Effector memory CD4-positive, alpha-beta T cell (primary cell): ENCODE results near the gene GRSF1.
A peak's percentile ranks its signal among the peaks of the same experiment; 100 is the strongest.

Experiments used
- DNase-seq, 3 donors: peaks; one replicate each; pipeline ENCODE4 v3.0.0-alpha.2; 2020
- H3K27ac ChIP-seq: 2 replicates; pipeline ENCODE4 v1.7.0; 2013; ENCODE audit warnings: mild to moderate bottlenecking, low read length, moderate library complexity; ENCODE audit not compliant: insufficient read depth, poor library complexity, severe bottlenecking
- H3K27me3 ChIP-seq: replicated peaks from 2 replicates; pipeline ENCODE4 v1.7.0; 2013; ENCODE audit warnings: mild to moderate bottlenecking, low read length; ENCODE audit not compliant: insufficient read depth, control insufficient read depth, poor library complexity, severe bottlenecking
- H3K36me3 ChIP-seq: 2 replicates; pipeline ENCODE4 v1.7.0; 2013; ENCODE audit warnings: mild to moderate bottlenecking, low read length, moderate library complexity; ENCODE audit not compliant: control insufficient read depth, insufficient read depth
- H3K4me1 ChIP-seq: 2 replicates; pipeline ENCODE4 v1.7.0; 2013; ENCODE audit warnings: low read length, mild to moderate bottlenecking; ENCODE audit not compliant: control insufficient read depth, insufficient read depth, poor library complexity, severe bottlenecking
- H3K4me3 ChIP-seq: 2 replicates; pipeline ENCODE4 v1.7.0; 2013; ENCODE audit warnings: low read length, low read depth, mild to moderate bottlenecking; ENCODE audit not compliant: insufficient read depth, poor library complexity, severe bottlenecking
- H3K9me3 ChIP-seq: 2 replicates; pipeline ENCODE4 v1.7.0; 2013; ENCODE audit warnings: mild to moderate bottlenecking, low read length, moderate library complexity; ENCODE audit not compliant: control insufficient read depth

GRSF1 gene

DNA sequence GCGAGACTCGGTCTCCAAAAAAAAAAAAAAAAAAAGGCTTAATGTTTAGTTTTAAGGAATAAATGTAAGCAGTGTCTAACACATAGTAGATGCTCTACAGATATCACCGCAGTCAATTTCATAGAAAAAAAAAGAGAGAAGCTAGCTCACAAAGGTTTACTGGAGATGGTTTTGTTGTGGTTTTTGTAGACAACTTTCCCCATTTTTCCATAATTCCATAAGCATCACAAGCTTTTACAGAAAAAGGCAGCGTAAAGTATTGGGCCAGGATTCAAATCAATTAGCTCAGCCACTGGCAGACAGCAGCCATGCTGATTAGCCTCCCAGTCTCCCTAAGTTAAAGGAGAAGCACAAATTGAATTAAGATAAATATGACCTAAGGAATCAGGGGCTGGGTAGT is 1.5 kb downstream of the GRSF1 start:
- no peak for DNase-seq
- H3K9me3 ChIP-seq: no peaks in the 10 kb centered on the region
- H3K36me3 ChIP-seq: peaks cover 20% of the 10 kb centered on the region
- H3K27me3 ChIP-seq: no peaks in the 10 kb centered on the region
- peak overlapping the region; percentile 75 for H3K27ac ChIP-seq
- peaks cover 16% of the 10 kb centered on the region for H3K4me1 ChIP-seq
- H3K4me3 ChIP-seq: peak overlapping the region; percentile 77

- H3K27me3 ChIP-seq: no peaks in the 10 kb centered on the region
- H3K9me3 ChIP-seq: no peaks in the 10 kb centered on the region
- peaks cover 16% of the 10 kb centered on the region for H3K4me1 ChIP-seq
- no peak for DNase-seq
- peaks cover 32% of the 10 kb centered on the region for H3K36me3 ChIP-seq
- no peak overlapping the region for H3K4me3 ChIP-seq
- no peak overlapping the region for H3K27ac ChIP-seq
Measured at GRCh38 chr4:70836081-70836480, 3.6 kb downstream of the GRSF1 start.

DNA sequence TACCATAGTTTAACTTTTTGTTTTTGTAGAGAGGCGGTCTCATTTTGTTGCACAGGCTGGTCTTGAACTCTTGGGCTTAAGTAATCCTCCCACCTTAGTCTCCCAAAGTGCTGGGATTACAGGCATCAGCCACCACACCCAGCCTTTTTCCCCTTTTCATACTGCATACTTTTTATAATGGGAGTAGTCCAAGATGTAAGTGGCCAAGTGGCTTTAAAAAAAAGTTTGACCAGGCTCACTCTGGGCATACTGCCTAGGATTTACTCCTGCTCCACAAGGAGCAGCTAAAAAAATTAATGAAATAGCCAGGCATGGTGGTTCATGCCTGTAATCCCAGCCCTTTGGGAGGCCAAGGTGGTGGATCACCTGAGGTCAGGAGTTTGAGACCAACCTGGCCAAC is 6.0 kb downstream of the GRSF1 start:
- no peak overlapping the region for H3K4me3 ChIP-seq
- no peaks in the 10 kb centered on the region for H3K9me3 ChIP-seq
- no peak for DNase-seq
- H3K27ac ChIP-seq: no peak overlapping the region
- no peaks in the 10 kb centered on the region for H3K27me3 ChIP-seq
- peaks cover 16% of the 10 kb centered on the region for H3K4me1 ChIP-seq
- peaks cover 46% of the 10 kb centered on the region for H3K36me3 ChIP-seq

GRCh38 chr4:70831293-70831692 is 8.4 kb downstream of the GRSF1 start:
- Histone ChIP-seq H3K4me1 (no peaks in the 10 kb centered on the region), H3K4me3 (no peak overlapping the region), H3K9me3 (no peaks in the 10 kb centered on the region), H3K27me3 (no peaks in the 10 kb centered on the region), H3K27ac (no peak overlapping the region), H3K36me3 (peaks cover 59% of the 10 kb centered on the region)
- no peak for DNase-seq

GRCh38 chr4:70830054-70830453 is 9.6 kb downstream of the GRSF1 start:
- no peak overlapping the region for H3K4me3 ChIP-seq
- H3K27ac ChIP-seq: no peak overlapping the region
- H3K9me3 ChIP-seq: no peaks in the 10 kb centered on the region
- no peaks in the 10 kb centered on the region for H3K4me1 ChIP-seq
- H3K36me3 ChIP-seq: peaks cover 66% of the 10 kb centered on the region
- H3K27me3 ChIP-seq: no peaks in the 10 kb centered on the region
- no peak for DNase-seq

- Histone ChIP-seq H3K9me3 (no peaks in the 10 kb centered on the region), H3K4me3 (no peak overlapping the region), H3K4me1 (no peaks in the 10 kb centered on the region), H3K27ac (no peak overlapping the region), H3K27me3 (no peaks in the 10 kb centered on the region), H3K36me3 (peaks cover 66% of the 10 kb centered on the region)
- DNase-seq: no peak
Measured at GRCh38 chr4:70829492-70829891, 10.2 kb downstream of the GRSF1 start.

DNA sequence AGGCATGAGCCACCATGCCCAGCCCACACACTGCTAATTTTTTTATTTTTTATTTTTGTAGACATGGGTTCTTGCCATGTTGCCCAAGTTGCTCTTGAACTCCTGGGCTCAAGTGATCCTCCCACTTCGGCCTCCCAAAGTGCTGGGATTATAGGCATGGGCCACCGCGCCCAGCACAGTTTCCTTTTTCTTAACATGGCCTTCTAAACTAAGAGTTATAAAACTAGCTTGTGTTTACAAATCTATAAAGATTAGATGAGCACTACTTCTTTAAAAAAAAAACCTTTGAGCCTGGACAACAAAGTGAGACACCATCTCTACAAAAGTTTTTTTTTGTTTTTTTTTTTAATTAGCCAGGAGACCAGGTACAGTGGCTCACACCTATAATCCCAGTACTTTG is 10.7 kb downstream of the GRSF1 start:
- H3K27ac ChIP-seq: no peak overlapping the region
- H3K36me3 ChIP-seq: peaks cover 68% of the 10 kb centered on the region
- H3K9me3 ChIP-seq: no peaks in the 10 kb centered on the region

GRCh38 chr4:70818921-70819320 is 20.8 kb downstream of the GRSF1 start:
- H3K4me3 ChIP-seq: no peak overlapping the region

More for the DNA sequence above, 10.7 kb downstream of the GRSF1 start:
- Histone ChIP-seq H3K27me3 (no peaks in the 10 kb centered on the region), H3K4me1 (no peaks in the 10 kb centered on the region), H3K4me3 (no peak overlapping the region)
- no peak for DNase-seq

GRCh38 chr4:70818173-70818855 is 21.4 kb downstream of the GRSF1 start:
- no peak for DNase-seq
- Histone ChIP-seq H3K27ac (no peak overlapping the region), H3K4me3 (no peak overlapping the region), H3K4me1 (no peaks in the 10 kb centered on the region), H3K27me3 (no peaks in the 10 kb centered on the region), H3K36me3 (peaks cover 27% of the 10 kb centered on the region), H3K9me3 (no peaks in the 10 kb centered on the region)

More at GRCh38 chr4:70818921-70819320, 20.8 kb downstream of the GRSF1 start:
- Histone ChIP-seq H3K9me3 (no peaks in the 10 kb centered on the region), H3K4me1 (no peaks in the 10 kb centered on the region), H3K27ac (no peak overlapping the region), H3K27me3 (no peaks in the 10 kb centered on the region), H3K36me3 (peaks cover 31% of the 10 kb centered on the region)
- no peak for DNase-seq

DNA sequence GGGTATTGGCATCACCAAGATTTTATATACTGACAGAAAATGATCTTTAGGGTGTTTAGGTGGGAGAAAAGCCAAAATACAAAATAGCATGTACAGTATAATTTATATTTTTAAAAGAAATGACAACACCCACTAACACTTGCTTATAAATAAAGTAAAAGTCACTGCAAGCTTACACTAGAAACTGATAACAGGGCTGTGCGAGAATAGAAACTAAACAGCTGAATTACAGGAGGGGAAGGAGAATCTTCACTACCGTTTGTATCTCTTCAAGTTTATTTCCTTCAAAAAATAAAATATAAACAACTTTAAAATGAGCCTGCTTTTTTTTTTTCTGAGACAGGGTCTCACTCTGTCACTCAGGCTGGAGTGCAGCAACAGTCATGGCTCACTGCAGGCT is 22.8 kb downstream of the GRSF1 start:
- Histone ChIP-seq H3K9me3 (no peaks in the 10 kb centered on the region), H3K27ac (no peak overlapping the region), H3K27me3 (no peaks in the 10 kb centered on the region), H3K4me1 (no peaks in the 10 kb centered on the region), H3K4me3 (no peak overlapping the region), H3K36me3 (peaks cover 18% of the 10 kb centered on the region)
- DNase-seq: no peak
